HG03280 (cell line): ENCODE measurements around the gene BRD3OS.
"Not testable (repeated sequence)": the region's sequence is repeated elsewhere in the genome, so short reads cannot be mapped to it uniquely, and the experiment has no call there.

Experiments
- ATAC-seq: cut with Tn5 transposase; IDR thresholded peaks from one replicate; pipeline ENCODE4 v1.9.1; 2021; ENCODE audit warnings: mild to moderate bottlenecking, moderate library complexity; ENCODE audit not compliant: unreplicated experiment

BRD3OS gene

DNA sequence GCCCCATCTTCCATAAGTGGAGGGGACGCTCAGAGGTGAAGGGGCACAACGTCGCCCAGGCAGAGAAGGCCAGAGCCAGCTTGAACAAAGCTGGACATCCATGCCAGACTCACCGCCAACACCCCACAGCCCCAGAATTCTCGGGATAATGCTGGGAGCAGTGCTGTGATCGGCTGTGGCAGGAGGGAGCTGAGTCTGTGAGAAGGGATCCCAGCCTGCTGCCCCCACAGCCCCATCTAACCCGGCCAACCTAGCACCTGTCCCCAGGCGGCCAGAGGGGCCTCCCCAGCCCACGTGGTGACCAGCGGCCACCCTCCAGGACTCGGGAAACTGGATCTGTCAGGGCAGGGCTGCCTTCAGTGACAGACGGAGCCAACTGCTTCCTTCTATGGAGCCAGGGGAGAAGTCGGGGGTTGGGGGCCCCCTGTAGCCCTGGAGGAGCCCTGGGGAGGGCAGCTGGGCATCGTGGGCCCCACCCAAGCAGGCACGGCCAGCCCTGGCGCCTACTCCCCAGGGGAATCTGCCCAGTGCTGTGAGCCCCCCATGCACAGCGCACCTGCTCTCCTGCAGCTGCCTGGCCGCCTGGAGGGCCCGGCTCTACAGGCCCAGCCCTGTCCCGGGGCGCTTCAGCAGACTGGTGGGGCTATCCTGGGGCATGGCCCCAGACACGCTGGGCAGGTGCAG, 36.5 kb downstream of the BRD3OS start:
- ATAC-seq: no peak

DNA sequence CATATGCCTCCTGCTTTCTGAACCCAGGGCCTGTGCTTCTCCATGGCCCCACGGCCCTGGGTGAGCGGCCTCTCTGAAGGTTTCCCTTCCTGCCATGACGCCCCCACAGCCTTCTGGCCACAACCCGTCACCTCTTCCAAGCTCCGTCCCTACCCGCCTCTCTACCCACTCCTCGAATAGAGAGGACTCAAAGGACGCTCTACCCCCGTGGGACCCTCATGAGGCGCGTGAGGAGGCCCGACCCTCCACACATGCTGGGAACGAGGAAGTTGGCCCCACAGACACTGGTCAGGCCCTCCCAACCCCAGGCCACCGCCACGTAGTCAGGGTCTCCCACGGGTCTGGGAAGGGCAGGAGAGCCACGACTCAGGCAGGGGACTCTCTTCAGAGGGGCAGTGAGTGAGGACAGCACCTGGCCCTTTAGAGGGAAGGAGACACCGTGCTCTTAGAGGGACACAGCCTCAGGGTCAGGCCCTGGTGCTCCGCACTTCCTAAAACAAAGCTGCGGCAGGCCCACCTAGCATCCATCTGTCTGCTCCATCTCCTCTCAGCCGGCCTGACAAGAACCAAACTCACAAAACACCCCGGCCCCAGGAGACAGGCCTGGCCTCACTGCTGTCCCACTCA, 37.3 kb downstream of the BRD3OS start:
- no peak for ATAC-seq

DNA sequence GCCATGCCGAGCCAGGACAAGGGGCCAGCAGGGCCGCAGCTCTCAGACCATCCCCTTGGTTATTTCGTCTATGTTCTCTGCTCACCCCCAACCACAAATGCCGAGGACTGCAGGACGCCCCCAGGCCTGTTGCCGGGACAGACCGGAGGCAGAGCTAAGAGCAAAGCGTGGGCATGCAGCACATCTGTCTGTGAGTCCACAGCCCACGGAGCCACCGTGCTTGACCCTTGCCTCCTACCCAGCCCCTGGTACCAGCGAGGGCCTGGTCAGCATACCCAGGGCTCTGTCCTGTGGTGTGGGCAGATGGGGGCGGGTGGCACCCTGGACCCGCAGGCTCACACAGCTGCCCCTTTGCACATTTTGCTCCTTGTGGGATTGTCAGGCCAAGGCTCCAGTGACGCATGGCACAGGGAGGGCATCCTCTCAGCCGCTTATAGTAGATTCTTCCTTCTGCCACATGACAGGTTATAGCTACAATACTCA, 37.8 kb downstream of the BRD3OS start:
- ATAC-seq: no peak

DNA sequence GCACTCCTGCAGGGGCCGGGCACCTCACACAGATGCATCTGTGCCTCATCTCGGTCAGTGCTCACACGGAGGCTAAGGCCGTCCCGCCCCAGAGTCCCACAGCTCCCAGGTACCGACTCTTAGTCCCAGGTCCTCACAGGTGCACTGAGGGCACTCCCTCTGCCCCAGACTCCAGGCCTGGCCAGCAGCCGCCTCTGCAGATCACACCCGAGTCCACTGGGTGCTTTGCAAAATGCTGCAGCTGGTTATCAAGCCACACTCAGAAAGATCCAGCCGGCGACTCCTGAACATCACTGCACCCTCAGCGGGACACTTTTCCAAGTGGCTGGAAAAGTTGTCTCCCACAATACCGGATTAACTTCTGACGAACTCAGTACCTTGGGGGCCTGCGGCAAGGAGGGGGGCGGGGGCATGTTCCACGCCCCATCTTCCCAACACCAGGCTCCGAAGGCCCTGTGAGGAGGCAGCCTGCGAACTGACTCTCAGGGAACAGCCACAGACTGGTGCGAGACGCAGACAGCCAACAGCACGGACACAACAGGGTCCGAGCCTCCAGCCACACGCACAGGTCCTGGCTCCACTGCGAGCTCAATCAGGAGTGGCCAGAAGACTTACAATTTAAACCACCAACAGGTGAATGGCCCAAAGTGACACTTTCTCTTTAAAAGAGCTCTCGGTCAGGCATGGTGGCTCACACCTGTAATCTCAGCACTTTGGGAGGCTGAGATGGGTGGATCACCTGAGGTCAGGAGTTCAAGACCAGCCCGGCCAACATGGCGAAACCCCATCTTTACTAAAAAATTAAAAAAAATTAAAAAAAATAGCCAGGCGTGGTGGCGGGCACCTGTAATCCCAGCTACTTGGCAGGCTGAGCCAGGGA, 38.5 kb downstream of the BRD3OS start:
- ATAC-seq: no peak

- ATAC-seq: no peak
Measured at GRCh38 chr9:134064711-134065110, 39.4 kb downstream of the BRD3OS start.

DNA sequence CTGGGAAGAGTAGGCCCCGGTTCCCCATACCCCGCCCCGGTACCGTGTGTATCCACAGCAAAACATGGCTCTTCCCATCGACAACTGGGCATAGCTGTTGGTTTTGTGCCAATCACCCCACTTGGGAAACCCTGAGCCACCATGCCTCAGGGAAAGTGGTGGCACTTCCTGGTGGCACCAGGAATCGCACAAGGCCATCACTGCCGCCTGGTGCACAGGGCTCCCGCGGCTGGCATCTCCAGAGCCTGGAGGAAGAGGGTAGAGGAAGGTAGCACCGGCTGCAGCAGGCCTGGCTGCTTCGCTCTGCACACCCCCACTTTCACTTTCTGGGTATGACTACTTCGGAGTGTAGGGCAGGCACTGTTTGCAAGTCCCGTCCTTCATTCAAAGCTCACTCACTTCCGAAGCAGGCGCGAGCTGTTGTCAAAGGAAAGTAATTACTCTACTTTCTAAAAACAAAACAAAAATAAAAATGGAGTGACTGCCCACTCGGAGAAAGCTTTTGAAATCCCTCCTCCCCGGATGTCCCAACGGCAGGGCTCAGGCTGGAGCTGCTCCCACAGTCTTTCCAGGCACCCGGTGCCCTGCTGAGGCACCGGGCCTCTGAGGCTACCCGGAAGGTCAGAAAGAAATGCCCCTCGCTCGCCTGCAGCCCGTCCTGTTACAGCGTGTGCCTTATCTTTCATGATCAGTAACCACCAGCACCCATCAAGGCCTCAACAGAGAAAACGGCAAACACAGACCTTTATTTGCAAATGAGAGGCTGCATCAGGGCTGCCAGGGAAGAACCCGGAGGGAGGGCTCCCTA, 40.5 kb downstream of the BRD3OS start:
- ATAC-seq: no peak

- no peak for ATAC-seq
Measured at GRCh38 chr9:134066526-134066912, 41.2 kb downstream of the BRD3OS start.

DNA sequence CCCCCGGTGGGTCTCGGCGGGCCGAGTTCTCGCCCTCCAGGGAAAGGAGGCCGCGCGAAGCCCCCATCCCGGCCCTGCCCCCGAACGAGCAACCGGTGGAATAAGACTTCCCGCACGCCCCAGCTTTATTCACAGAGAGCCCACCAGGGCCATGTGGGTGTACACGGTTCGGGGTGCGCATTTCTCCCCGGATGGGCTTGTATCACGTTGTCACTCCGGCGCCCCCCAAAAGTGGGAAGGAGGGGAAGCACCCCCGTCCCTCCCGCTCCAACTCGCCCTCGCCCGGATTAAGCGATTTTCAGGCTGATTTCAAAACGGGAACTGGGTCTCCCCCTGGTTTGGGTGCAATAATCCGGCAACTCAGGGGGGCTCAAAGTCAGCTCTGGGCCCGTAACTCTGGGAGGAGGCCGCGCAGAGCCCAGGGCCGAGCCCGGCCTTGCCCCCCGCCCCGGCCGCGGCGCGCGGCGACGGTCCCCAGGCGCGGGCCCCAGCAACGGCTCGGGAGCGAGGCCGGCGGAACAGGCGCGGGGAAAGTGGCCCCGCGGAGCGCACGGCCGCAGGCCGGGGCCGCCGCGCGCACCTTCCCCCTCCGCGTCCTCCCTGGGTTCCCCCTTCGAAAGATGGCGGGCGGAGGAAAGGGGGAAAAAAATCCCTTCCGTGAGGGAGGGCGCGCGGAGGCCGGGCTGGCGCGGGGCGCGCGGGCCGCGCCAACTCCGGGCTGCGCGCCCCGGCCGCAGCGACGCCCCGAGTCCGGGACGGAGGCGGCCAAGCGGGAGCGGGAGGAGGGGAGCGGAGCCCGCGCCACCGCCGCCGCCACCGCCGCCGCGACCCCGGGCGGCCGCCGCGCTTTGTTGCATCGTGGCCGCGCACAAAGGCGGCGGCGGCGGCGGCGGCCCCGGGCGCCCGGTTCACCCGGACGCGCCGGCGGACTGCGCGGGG, 41.9 kb downstream of the BRD3OS start:
- no peak for ATAC-seq

GRCh38 chr9:134067904-134068743, 42.8 kb downstream of the BRD3OS start, which contains the start of gene BRD3:
TSS of gene BRD3 (minus strand) at chr9:134068026. CDS start at chr9:134053477, 14,549 bp downstream.
- ATAC-seq: peak; percentile 84

DNA sequence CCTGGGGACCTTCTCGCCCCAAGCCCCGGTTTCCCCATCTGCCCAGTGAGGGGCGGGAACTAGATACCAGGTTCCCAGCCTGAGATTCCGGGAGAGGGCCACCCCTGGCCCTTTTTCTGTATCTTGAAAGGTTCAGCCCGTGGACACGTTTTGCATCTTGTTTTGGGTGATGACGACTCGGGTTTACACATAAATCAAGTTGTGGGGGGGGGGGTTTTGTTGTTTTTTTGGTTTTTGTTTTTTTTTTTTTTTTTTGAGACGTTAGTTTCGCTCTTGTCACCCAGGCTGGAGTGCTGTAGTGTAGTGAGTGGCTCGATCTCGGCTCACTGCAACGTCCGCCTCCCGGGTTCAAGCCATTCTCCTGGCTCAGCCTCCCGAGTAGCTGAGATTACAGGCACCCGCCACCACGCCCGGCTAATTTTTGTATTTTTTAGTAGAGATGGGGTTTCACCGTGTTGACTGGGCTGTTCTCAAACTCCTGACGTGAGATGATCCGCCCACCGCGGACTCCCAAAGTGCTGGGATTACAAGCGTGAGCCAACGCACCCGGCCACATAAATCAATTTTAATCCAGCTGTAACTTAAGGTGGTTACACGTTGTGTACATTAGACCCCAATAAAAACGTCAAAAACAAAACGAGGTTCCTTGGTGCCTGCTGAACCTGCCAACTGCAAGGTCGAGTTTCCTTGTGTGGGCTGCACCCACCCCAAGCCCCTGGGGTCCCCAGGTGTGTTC, 43.6 kb downstream of the BRD3OS start:
- no peak for ATAC-seq

GRCh38 chr9:134069480-134070399, 44.5 kb downstream of the BRD3OS start:
- ATAC-seq: no peak

GRCh38 chr9:134071149-134071548, 45.9 kb downstream of the BRD3OS start:
- no peak for ATAC-seq

DNA sequence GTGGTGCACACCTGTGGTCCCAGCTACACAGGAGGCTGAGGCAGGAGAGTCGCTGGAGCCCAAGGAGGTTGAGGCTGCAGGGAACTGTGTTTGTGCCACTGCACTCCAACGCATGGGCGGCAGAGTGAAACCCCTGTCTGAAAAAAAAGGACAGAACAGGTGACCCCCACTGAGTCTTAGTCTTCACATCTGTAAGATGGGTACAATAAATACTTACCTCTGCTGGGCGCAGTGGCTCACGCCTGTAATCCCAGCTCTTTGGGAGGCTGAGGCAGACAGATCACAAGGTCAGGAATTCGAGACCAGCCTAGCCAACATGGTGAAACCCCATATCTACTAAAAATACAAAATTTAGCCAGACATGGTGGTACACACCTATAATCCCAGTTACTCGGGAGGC, 47.4 kb downstream of the BRD3OS start:
- ATAC-seq: not testable (repeated sequence)

- no peak for ATAC-seq
Measured at GRCh38 chr9:134073500-134073899, 48.2 kb downstream of the BRD3OS start.

DNA sequence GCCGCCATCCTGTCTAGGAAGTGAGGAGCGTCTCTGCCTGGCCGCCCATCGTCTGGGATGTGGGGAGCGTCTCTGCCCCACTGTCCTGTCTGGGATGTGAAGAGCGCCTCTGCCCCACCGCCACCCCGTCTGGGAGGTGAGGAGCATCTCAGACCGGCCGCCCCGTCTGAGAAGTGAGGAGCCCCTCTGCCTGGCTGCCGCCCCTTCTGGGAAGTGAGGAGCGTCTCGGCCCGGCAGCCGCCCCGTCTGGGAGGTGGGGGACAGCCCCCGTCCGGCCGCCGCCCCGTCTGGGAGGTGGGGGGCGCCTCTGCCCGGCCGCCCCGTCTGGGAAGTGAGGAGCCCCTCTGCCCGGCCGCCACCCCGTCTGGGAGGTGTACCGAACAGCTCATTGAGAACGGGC, 50.4 kb downstream of the BRD3OS start:
- not testable (repeated sequence) for ATAC-seq

- ATAC-seq: no peak
Measured at GRCh38 chr9:134076644-134077043, 51.4 kb downstream of the BRD3OS start.
